ENCODE data around the gene GPC5. TPM values are rescaled to one million over a fixed set of nuclear protein-coding genes. Genes with fewer than 3 reads are reported as not detected.

GPC5 gene
- total RNA-seq, 1 experiment from 2014 or later = 0.15 TPM

DNA sequence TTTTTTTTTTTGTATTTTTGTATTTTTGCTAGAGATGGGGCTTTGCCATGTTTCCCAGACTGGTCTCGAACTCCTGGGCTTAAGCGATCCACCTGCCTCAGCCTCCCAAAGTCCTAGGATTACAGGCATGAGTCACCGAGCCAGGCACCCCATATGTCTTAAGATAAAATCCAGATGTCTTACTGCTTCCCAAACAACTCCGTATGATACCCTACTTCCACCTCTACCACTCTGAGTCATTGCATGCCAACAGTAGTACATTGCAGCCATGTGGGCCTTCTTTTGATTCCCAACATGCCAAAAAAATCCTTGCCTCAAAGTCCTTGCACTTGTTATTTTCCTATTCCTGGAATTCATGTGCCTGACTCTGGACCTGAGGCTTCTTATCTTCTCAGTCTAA lies 799.2 kb downstream of the GPC5 start:
- no peaks in the 10 kb centered on the region for H3K27me3 Mint-ChIP-seq (ENCODE audit: low read depth)
- no peak overlapping the region for H3K27ac Mint-ChIP-seq
- H3K14ac ChIP-seq (ENCODE audit: insufficient read depth, low read length) = no peak overlapping the region
- H3K27me3 ChIP-seq (ENCODE audit: insufficient read depth, low read length) = no peaks in the 10 kb centered on the region
- H3K9me3 ChIP-seq (ENCODE audit: control insufficient read depth, low read depth, low read length) = no peaks in the 10 kb centered on the region
- no peak for DNase-seq
- no peak overlapping the region for H3K23ac ChIP-seq (ENCODE audit: insufficient read length, low read depth, low read length)
- H3K27ac ChIP-seq (ENCODE audit: insufficient read length, low read depth, low read length) = no peak overlapping the region
- no peak overlapping the region for H2BK5ac ChIP-seq (ENCODE audit: insufficient read length, low read length)
- H3K36me3 Mint-ChIP-seq (ENCODE audit: insufficient read depth in 1 of 3, low read depth in 3 of 3) = no peaks in the 10 kb centered on the region
- no peak overlapping the region for H2BK12ac ChIP-seq (ENCODE audit: insufficient read length, low read depth, low read length)
- TF ChIP-seq, protein P1, sequence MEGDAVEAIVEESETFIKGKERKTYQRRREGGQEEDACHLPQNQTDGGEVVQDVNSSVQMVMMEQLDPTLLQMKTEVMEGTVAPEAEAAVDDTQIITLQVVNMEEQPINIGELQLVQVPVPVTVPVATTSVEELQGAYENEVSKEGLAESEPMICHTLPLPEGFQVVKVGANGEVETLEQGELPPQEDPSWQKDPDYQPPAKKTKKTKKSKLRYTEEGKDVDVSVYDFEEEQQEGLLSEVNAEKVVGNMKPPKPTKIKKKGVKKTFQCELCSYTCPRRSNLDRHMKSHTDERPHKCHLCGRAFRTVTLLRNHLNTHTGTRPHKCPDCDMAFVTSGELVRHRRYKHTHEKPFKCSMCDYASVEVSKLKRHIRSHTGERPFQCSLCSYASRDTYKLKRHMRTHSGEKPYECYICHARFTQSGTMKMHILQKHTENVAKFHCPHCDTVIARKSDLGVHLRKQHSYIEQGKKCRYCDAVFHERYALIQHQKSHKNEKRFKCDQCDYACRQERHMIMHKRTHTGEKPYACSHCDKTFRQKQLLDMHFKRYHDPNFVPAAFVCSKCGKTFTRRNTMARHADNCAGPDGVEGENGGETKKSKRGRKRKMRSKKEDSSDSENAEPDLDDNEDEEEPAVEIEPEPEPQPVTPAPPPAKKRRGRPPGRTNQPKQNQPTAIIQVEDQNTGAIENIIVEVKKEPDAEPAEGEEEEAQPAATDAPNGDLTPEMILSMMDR (conservative IDR thresholded peaks at IDR 0.05) = no peak
- no peak overlapping the region for H3K9ac ChIP-seq (ENCODE audit: extremely low read depth, insufficient read length, low read length)
- H3K79me2 ChIP-seq (ENCODE audit: insufficient read depth, low read length) = no peaks in the 10 kb centered on the region
- H3K79me1 ChIP-seq (ENCODE audit: insufficient read depth, low read depth, low read length, poor library complexity, severe bottlenecking) = no peaks in the 10 kb centered on the region
- no peaks in the 10 kb centered on the region for H3K4me1 Mint-ChIP-seq
- H3K4ac ChIP-seq (ENCODE audit: low read depth, low read length) = no peak overlapping the region
- H2BK120ac ChIP-seq (ENCODE audit: low read depth, low read length, poor library complexity, severe bottlenecking) = no peak overlapping the region
- no peaks in the 10 kb centered on the region for H3K4me1 ChIP-seq (ENCODE audit: insufficient read depth, low read length)
- no peak overlapping the region for H3K56ac ChIP-seq (ENCODE audit: insufficient read length, low read depth, low read length)
- WGBS (ENCODE audit: extremely low coverage, insufficient read length, low lambda C conversion rate) = no CpG with 5 or more reads among the region's 4 CpGs
- H3T11ph ChIP-seq (ENCODE audit: low read length) = no peak overlapping the region
- no peak overlapping the region for H3K18ac ChIP-seq (ENCODE audit: insufficient read length, low read depth, low read length)
- H4K8ac ChIP-seq (replicated peaks; ENCODE audit: insufficient read length, low read depth, low read length) = no peak overlapping the region
- no peaks in the 10 kb centered on the region for H3K23me2 ChIP-seq (ENCODE audit: insufficient read length, low read depth, low read length, poor library complexity, severe bottlenecking)
- H3K4me2 ChIP-seq (ENCODE audit: insufficient read depth, insufficient read length, low read length) = no peak overlapping the region
- no peak overlapping the region for H4K91ac ChIP-seq (ENCODE audit: insufficient read length, low read depth, low read length)
- H4K5ac ChIP-seq (ENCODE audit: insufficient read length, low read depth, low read length) = no peak overlapping the region
- no peaks in the 10 kb centered on the region for H3K9me3 Mint-ChIP-seq
- H2BK15ac ChIP-seq (ENCODE audit: low read depth, low read length) = no peak overlapping the region
- no peak overlapping the region for H2AFZ ChIP-seq (ENCODE audit: low read length)
- no peak overlapping the region for H2AK5ac ChIP-seq (ENCODE audit: insufficient read length, low read length)
- no peak overlapping the region for H2BK20ac ChIP-seq (ENCODE audit: low read depth, low read length, poor library complexity, severe bottlenecking)
- no peaks in the 10 kb centered on the region for H4K20me1 ChIP-seq (ENCODE audit: control insufficient read depth, insufficient read depth, insufficient read length)
- H3K4me3 Mint-ChIP-seq = no peak overlapping the region

Data from H9 (cell line).